Gastrocnemius medialis (tissue), 4 donors: ENCODE measurements around the gene TFEC.

ENCODE experiments used
- POLR2A ChIP-seq, 2 donors: fragments of 450-650 bp; IDR thresholded peaks; one replicate each; pipeline ENCODE4 v1.6.1; 2017; ENCODE audit warnings: antibody characterized with exemption in 2 of 2, mild to moderate bottlenecking in 2 of 2, moderate library complexity in 2 of 2
- TF ChIP-seq, protein P1 (sequence below), 5 experiments: fragments of 450-650 bp in 3 of 5; fragments of 200-600 bp in 2 of 5; sonication (generic) in 2 of 5; IDR thresholded peaks in 4 of 5; conservative IDR thresholded peaks in 1 of 5; 1 replicate in 4 of 5; 2 replicates in 1 of 5; pipeline ENCODE4 v1.5.1; 2016 to 2019; ENCODE audit warnings: antibody characterized with exemption in 5 of 5, mild to moderate bottlenecking in 3 of 5, moderate library complexity in 3 of 5

DNA sequence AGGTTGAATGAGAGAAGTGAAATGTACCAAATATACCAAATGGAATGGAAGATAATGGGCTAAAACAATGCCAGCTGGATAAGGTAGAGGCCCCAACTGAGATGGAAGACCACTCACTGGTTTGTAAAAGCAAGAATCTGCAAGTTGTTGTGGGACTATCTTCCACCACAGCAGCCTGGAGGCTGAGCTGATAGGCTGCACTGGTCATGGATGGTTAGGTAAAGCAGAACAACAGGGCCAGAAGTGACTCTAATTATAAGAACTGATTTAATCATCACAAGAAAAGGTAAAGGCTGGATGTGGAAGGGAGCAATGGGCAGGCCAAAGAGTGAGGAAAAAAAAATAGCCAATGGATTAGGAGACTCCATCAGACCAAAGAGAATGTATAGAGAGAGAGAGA lies 11.8 kb downstream of the TFEC start:
- TF ChIP-seq POLR2A (IDR thresholded peaks at IDR 0.05) = no peak
- TF ChIP-seq, protein P1, sequence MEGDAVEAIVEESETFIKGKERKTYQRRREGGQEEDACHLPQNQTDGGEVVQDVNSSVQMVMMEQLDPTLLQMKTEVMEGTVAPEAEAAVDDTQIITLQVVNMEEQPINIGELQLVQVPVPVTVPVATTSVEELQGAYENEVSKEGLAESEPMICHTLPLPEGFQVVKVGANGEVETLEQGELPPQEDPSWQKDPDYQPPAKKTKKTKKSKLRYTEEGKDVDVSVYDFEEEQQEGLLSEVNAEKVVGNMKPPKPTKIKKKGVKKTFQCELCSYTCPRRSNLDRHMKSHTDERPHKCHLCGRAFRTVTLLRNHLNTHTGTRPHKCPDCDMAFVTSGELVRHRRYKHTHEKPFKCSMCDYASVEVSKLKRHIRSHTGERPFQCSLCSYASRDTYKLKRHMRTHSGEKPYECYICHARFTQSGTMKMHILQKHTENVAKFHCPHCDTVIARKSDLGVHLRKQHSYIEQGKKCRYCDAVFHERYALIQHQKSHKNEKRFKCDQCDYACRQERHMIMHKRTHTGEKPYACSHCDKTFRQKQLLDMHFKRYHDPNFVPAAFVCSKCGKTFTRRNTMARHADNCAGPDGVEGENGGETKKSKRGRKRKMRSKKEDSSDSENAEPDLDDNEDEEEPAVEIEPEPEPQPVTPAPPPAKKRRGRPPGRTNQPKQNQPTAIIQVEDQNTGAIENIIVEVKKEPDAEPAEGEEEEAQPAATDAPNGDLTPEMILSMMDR (IDR thresholded peaks at IDR 0.05 in 4 of 5, conservative IDR thresholded peaks at IDR 0.05 in 1 of 5) = no peak
